Central memory CD8-positive, alpha-beta T cell (primary cell): ENCODE results near the gene ATM.
"Not testable (repeated sequence)": the region's sequence is repeated elsewhere in the genome, so short reads cannot be mapped to it uniquely, and the experiment has no call there.

ENCODE experiments used
- ATAC-seq: fragments of 150-1000 bp; cut with Tn5 transposase; replicated peaks from 2 replicates; pipeline ENCODE4 v1.10.0; 2022; ENCODE audit warnings: mild to moderate bottlenecking, moderate FRiP score, moderate number of reproducible peaks; ENCODE audit not compliant: poor library complexity, severe bottlenecking; ENCODE audit errors: extremely low read depth
- DNase-seq, 2 donors: peaks; one replicate each; pipeline ENCODE4 v3.0.0; 2021; ENCODE audit warnings: low spot score in 2 of 2
- H3K27ac Mint-ChIP-seq: one replicate; pipeline ENCODE4 v1.8.0; 2022; ENCODE audit warnings: low read depth, mild to moderate bottlenecking, moderate library complexity, mixed read lengths
- H3K27me3 Mint-ChIP-seq: one replicate; pipeline ENCODE4 v1.8.0; 2022; ENCODE audit warnings: mixed read lengths
- H3K36me3 Mint-ChIP-seq: one replicate; pipeline ENCODE4 v1.8.0; 2022; ENCODE audit warnings: mild to moderate bottlenecking, moderate library complexity, mixed read lengths; ENCODE audit not compliant: insufficient read depth
- H3K4me1 Mint-ChIP-seq: one replicate; pipeline ENCODE4 v1.8.0; 2022; ENCODE audit warnings: mixed read lengths
- H3K4me3 Mint-ChIP-seq: one replicate; pipeline ENCODE4 v1.8.0; 2022; ENCODE audit warnings: mild to moderate bottlenecking, moderate library complexity, mixed read lengths
- H3K9me3 Mint-ChIP-seq: one replicate; pipeline ENCODE4 v1.8.0; 2022; ENCODE audit warnings: mixed read lengths

Gene ATM

DNA sequence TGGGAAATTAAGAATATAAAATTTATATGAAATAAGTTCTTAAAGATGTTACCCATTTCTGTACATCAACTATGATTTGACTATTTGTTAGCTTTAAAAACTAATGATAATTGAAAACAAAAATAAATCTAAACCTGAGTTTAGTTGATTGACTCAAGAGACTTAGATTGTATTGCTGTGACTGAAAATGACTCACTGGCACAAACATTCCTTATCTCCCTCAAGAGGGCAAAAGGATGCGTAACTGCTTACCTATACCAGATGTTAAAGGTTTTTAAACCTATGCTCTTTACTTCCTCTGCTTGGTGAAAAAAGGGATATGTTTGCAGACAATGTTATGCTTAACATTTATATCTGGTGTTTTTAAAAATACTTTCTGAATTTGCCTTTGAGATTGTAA, 30.3 kb downstream of the ATM start:
- ATAC-seq (no peak), DNase-seq (no peak)
- H3K36me3 Mint-ChIP-seq = peaks cover 78% of the 10 kb centered on the region
- H3K4me3 Mint-ChIP-seq = no peak overlapping the region
- H3K27ac Mint-ChIP-seq = peak overlapping the region; percentile 78
- H3K4me1 Mint-ChIP-seq = peaks cover 17% of the 10 kb centered on the region
- H3K9me3 Mint-ChIP-seq = no peaks in the 10 kb centered on the region
- no peaks in the 10 kb centered on the region for H3K27me3 Mint-ChIP-seq

DNA sequence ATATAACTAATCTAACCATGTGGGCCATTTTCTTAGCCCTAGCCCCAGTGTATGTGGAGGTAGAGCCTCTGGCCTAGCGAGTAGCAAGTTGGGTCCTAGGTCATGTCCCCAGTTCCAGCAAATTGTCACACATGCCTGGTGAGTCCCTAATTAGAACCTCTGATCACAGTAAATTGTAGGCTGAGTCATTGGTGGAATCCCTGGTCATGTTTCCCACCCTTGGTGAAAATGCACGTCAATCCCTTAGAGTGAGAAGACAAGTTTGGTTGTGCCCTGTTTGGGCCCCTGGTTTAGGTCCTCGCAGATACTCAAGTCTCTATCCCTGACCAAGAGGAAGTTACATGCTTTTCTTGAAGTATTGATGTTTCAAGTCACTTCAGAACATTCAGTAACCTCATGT, 46.7 kb downstream of the ATM start:
- peaks cover 7% of the 10 kb centered on the region for H3K9me3 Mint-ChIP-seq
- peaks cover 60% of the 10 kb centered on the region for H3K36me3 Mint-ChIP-seq
- peaks cover 24% of the 10 kb centered on the region for H3K4me1 Mint-ChIP-seq
- no peaks in the 10 kb centered on the region for H3K27me3 Mint-ChIP-seq
- peak overlapping the region; percentile 57 for H3K27ac Mint-ChIP-seq
- H3K4me3 Mint-ChIP-seq = no peak overlapping the region
- ATAC-seq (no peak), DNase-seq (no peak)

- not testable (repeated sequence) for ATAC-seq, DNase-seq, H3K27me3 Mint-ChIP-seq, H3K4me3 Mint-ChIP-seq
- Mint-ChIP-seq H3K4me1 (peaks cover 57% of the 10 kb centered on the region), H3K27ac (peak overlapping the region; percentile 51), H3K36me3 (peaks cover 75% of the 10 kb centered on the region), H3K9me3 (peaks cover 11% of the 10 kb centered on the region)
Observed at GRCh38 chr11:108276985-108277616, 54.2 kb downstream of the ATM start.

DNA sequence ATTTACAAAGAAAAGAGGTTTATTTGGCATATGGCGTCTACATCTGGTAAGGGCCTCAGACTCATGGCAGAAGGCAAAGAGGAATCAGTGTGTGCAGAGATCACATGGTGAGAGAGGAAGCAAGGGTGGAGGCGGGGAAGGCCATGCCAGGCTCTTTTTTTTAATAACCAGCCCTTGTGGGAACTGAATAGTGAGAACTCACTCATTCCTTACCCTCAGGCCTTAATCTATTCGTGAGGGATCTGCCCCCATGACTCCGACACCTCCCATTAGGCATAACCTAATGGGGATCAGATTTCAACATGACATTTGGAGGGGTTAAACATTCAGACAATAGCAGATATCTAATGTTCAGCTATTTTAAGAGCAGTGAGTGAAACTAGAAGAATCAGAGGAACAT, 55.7 kb downstream of the ATM start:
- Mint-ChIP-seq H3K9me3 (peaks cover 11% of the 10 kb centered on the region), H3K4me3 (no peak overlapping the region), H3K27ac (peak overlapping the region; percentile 51), H3K27me3 (no peaks in the 10 kb centered on the region), H3K36me3 (peaks cover 73% of the 10 kb centered on the region), H3K4me1 (peaks cover 55% of the 10 kb centered on the region)
- DNase-seq = no peak
- no peak for ATAC-seq

DNA sequence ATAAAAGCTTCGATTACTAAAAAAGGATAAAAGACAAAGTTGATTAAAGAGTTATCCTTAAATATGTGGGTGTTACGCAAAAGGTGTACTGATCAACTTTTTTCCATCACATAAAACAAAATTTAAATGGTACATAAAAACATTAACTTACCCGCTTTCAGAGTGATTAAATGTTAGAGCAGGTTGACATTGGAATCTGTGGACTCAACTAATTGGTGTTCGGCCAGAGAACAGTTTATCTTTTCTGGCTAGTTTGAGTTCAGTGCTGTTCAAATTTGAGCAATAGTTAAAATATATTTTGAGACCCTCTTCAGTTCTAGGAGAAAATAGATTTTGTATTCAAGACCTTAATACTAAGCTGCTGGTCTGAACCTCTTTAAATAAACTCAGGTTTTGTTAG, 56.1 kb downstream of the ATM start:
- Mint-ChIP-seq H3K27ac (peak overlapping the region; percentile 51), H3K4me1 (peaks cover 51% of the 10 kb centered on the region), H3K4me3 (no peak overlapping the region), H3K27me3 (no peaks in the 10 kb centered on the region), H3K9me3 (peaks cover 10% of the 10 kb centered on the region), H3K36me3 (peaks cover 70% of the 10 kb centered on the region)
- ATAC-seq = no peak
- no peak for DNase-seq

- Mint-ChIP-seq H3K4me3 (no peak overlapping the region), H3K27me3 (no peaks in the 10 kb centered on the region), H3K9me3 (no peaks in the 10 kb centered on the region), H3K36me3 (peaks cover 67% of the 10 kb centered on the region), H3K4me1 (peaks cover 13% of the 10 kb centered on the region), H3K27ac (no peak overlapping the region)
- no peak for DNase-seq
- no peak for ATAC-seq
Observed at GRCh38 chr11:108286370-108286769, 63.5 kb downstream of the ATM start.

DNA sequence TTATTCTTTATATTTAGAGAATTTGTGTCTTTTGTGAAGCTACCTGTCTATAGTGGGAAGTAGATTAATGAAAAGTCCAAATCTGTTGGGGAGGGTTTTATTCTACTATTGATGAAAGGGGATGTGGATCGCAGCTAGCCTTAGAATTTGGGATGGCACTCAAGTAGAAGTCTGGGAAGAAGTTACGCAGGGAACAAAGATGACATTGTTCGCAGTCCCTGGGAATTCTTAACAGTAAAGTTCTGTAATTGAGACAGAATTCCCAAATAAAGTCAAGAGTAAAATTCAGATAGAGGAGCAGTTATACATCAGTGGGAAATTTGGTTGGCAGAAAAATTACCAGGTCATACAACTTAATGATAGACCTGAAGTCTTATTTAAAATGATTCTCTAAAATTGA, 64.1 kb downstream of the ATM start:
- H3K36me3 Mint-ChIP-seq = peaks cover 73% of the 10 kb centered on the region

DNA sequence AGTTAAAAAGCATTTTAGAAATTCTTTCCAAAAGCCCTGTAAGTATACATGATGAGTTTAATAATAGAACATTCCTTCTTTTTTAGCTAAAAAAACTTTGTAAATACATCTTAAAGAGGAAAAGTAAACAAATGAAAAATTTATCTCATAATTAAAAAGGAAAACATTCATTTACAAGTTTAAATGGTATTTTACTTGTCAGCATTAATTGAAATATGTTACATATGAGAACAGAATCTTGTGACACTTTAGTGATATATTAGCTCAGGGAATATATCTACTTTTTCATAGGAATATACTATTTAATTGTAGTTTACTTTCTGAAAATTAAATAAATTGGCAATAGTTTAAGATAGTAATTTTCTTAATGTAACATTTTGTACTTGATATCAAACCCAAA, 66.2 kb downstream of the ATM start:
- Mint-ChIP-seq H3K4me1 (peaks cover 19% of the 10 kb centered on the region), H3K36me3 (peaks cover 75% of the 10 kb centered on the region)
- not testable (repeated sequence) for DNase-seq, ATAC-seq, H3K9me3 Mint-ChIP-seq, H3K27me3 Mint-ChIP-seq, H3K4me3 Mint-ChIP-seq, H3K27ac Mint-ChIP-seq

More for the DNA sequence above, 64.1 kb downstream of the ATM start:
- DNase-seq = no peak
- H3K27ac Mint-ChIP-seq = no peak overlapping the region
- H3K4me1 Mint-ChIP-seq = peaks cover 18% of the 10 kb centered on the region
- H3K27me3 Mint-ChIP-seq = no peaks in the 10 kb centered on the region
- H3K4me3 Mint-ChIP-seq = no peak overlapping the region
- H3K9me3 Mint-ChIP-seq = no peaks in the 10 kb centered on the region
- no peak for ATAC-seq

DNA sequence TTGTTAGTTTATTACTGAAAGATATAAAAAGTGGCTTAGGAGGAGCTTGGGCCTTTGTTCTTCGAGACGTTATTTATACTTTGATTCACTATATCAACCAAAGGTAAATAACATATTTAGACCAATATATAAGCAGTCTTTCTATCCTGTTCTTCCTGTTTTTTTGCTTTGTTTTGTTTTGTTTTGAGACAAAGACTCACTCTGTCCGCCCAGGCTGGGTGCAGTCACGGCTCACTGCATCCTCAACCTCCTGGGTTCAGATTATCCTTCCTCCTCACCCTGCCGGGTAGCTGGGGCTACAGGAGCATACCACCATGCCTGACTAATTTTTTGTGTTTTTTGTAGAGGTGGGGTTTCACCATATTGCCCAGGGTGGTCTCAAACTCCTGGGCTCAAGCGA, 66.8 kb downstream of the ATM start:
- DNase-seq (no peak), ATAC-seq (no peak)
- H3K27me3 Mint-ChIP-seq = no peaks in the 10 kb centered on the region
- H3K9me3 Mint-ChIP-seq = no peaks in the 10 kb centered on the region
- H3K36me3 Mint-ChIP-seq = peaks cover 76% of the 10 kb centered on the region
- no peak overlapping the region for H3K27ac Mint-ChIP-seq
- peaks cover 19% of the 10 kb centered on the region for H3K4me1 Mint-ChIP-seq
- no peak overlapping the region for H3K4me3 Mint-ChIP-seq

GRCh38 chr11:108293229-108293628, 70.4 kb downstream of the ATM start:
- H3K4me3 Mint-ChIP-seq = no peak overlapping the region
- peaks cover 74% of the 10 kb centered on the region for H3K36me3 Mint-ChIP-seq
- no peaks in the 10 kb centered on the region for H3K9me3 Mint-ChIP-seq
- H3K27me3 Mint-ChIP-seq = no peaks in the 10 kb centered on the region
- H3K4me1 Mint-ChIP-seq = peaks cover 13% of the 10 kb centered on the region
- no peak for ATAC-seq
- no peak for DNase-seq
- H3K27ac Mint-ChIP-seq = no peak overlapping the region

GRCh38 chr11:108302121-108302785, 79.4 kb downstream of the ATM start:
- no peak for DNase-seq
- ATAC-seq = no peak
- Mint-ChIP-seq H3K4me1 (no peaks in the 10 kb centered on the region), H3K36me3 (peaks cover 77% of the 10 kb centered on the region), H3K4me3 (no peak overlapping the region), H3K27ac (peak overlapping the region; percentile 10), H3K27me3 (no peaks in the 10 kb centered on the region), H3K9me3 (no peaks in the 10 kb centered on the region)

DNA sequence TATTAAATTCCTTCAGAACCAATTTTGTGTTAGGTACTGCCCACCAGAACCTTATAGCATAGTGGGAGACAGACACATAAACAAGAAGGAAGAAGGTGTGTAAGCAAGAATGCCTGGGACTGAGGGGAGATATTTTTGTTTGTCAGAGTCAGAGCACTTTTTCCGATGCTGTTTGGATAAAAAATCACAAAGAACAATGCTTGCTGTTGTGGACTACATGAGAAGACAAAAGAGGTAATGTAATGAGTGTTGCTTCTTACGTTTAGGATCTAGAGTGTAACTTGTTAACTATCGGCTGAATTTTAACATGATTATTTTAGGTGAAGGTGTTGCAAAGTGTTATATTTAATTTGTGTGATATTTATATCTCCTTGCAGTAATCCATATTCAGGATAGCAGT, 84.9 kb downstream of the ATM start:
- Mint-ChIP-seq H3K27me3 (no peaks in the 10 kb centered on the region), H3K4me1 (peaks cover 25% of the 10 kb centered on the region), H3K4me3 (no peak overlapping the region), H3K9me3 (no peaks in the 10 kb centered on the region), H3K27ac (peak overlapping the region; percentile 7), H3K36me3 (peaks cover 69% of the 10 kb centered on the region)
- no peak for ATAC-seq
- DNase-seq = no peak

DNA sequence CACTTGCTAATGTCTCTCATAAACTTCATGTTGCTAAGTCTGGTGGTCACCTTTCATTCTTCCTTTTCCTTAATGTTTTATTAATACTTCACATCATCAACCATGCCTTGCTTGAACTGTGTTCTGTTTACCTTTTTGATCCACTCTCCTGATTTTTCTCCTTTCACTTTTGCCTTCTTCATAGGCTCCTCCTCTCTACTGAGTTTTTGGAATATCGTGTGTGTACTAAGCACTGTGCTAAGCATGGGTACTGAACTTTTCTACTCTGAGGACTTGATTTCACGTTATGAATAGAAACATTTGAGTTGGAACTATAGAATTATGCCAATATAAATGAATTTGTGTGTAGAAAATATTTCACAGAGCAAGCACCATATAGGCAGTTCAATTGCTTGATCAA, 90.6 kb downstream of the ATM start:
- ATAC-seq = no peak
- no peak overlapping the region for H3K4me3 Mint-ChIP-seq
- H3K9me3 Mint-ChIP-seq = no peaks in the 10 kb centered on the region
- peaks cover 68% of the 10 kb centered on the region for H3K36me3 Mint-ChIP-seq
- H3K27ac Mint-ChIP-seq = peak overlapping the region; percentile 67
- H3K4me1 Mint-ChIP-seq = peaks cover 28% of the 10 kb centered on the region
- H3K27me3 Mint-ChIP-seq = no peaks in the 10 kb centered on the region
- DNase-seq = no peak
